Measurements from ENCODE around the gene NIPSNAP2. TPM values are rescaled to one million over a fixed set of nuclear protein-coding genes. Genes with fewer than 3 reads are reported as not detected.

NIPSNAP2 gene
- total RNA-seq, 1 donor from 2014 or later, result 43.0 TPM

DNA sequence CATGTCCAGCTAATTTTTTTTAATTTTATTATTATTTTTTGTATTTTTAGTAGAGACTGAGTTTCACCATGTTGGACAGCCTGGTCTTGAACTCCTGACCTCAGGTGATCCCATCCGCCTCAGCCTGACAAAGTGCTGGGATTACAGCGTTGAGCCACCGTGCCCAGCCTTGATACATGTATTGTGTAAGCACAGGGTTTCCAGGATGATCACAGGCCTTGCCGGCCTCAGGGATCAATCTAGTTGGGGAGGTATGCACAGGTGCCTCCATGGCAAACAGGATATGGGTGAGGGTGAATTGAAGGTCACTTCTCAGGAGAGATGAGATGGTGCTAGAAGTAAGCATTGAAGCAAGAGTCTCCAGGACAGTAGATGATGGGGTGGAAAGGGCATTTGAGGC is 7.2 kb upstream of the NIPSNAP2 start:
- Mint-ChIP-seq H3K27ac (ENCODE audit: unreplicated experiment) (no peak overlapping the region), H3K4me1 (ENCODE audit: low read depth) (peaks cover 11% of the 10 kb centered on the region), H3K9me3 (ENCODE audit: low read depth) (no peaks in the 10 kb centered on the region), H3K27me3 (ENCODE audit: low read depth) (no peaks in the 10 kb centered on the region), H3K4me3 (ENCODE audit: unreplicated experiment) (no peak overlapping the region), H3K36me3 (ENCODE audit: low read depth) (peaks cover 10% of the 10 kb centered on the region)
- no peak for DNase-seq (ENCODE audit: low spot score)
- TF ChIP-seq, protein P1, sequence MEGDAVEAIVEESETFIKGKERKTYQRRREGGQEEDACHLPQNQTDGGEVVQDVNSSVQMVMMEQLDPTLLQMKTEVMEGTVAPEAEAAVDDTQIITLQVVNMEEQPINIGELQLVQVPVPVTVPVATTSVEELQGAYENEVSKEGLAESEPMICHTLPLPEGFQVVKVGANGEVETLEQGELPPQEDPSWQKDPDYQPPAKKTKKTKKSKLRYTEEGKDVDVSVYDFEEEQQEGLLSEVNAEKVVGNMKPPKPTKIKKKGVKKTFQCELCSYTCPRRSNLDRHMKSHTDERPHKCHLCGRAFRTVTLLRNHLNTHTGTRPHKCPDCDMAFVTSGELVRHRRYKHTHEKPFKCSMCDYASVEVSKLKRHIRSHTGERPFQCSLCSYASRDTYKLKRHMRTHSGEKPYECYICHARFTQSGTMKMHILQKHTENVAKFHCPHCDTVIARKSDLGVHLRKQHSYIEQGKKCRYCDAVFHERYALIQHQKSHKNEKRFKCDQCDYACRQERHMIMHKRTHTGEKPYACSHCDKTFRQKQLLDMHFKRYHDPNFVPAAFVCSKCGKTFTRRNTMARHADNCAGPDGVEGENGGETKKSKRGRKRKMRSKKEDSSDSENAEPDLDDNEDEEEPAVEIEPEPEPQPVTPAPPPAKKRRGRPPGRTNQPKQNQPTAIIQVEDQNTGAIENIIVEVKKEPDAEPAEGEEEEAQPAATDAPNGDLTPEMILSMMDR (IDR thresholded peaks at IDR 0.05), result no peak

DNA sequence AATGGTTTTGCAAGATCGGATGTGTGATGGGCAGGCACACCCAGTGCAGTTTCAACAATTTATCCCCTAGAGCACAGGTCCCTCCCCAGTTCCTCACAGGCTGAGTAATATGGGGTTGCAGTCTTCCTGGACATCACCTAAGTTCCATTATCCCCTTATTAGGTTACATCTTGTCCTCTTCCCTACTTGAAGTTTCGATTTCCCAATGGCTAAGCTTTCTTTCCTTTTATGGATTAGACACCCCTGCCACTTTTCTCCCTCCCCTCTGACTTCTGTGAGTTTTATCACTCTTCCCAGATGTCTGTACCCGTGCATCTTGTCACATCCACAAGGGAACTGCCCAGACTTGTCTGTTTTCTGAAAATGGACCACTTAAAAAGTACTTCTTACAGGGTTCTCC is 2.4 kb upstream of the NIPSNAP2 start:
- peaks cover 2% of the 10 kb centered on the region for H3K36me3 Mint-ChIP-seq (ENCODE audit: low read depth)
- no peak overlapping the region for H3K4me3 Mint-ChIP-seq (ENCODE audit: unreplicated experiment)
- H3K9me3 Mint-ChIP-seq (ENCODE audit: low read depth), result no peaks in the 10 kb centered on the region
- no peak for DNase-seq (ENCODE audit: low spot score)
- H3K4me1 Mint-ChIP-seq (ENCODE audit: low read depth), result peaks cover 22% of the 10 kb centered on the region
- TF ChIP-seq, protein P1 (IDR thresholded peaks at IDR 0.05), result no peak
- H3K27me3 Mint-ChIP-seq (ENCODE audit: low read depth), result no peaks in the 10 kb centered on the region
- H3K27ac Mint-ChIP-seq (ENCODE audit: unreplicated experiment), result no peak overlapping the region

DNA sequence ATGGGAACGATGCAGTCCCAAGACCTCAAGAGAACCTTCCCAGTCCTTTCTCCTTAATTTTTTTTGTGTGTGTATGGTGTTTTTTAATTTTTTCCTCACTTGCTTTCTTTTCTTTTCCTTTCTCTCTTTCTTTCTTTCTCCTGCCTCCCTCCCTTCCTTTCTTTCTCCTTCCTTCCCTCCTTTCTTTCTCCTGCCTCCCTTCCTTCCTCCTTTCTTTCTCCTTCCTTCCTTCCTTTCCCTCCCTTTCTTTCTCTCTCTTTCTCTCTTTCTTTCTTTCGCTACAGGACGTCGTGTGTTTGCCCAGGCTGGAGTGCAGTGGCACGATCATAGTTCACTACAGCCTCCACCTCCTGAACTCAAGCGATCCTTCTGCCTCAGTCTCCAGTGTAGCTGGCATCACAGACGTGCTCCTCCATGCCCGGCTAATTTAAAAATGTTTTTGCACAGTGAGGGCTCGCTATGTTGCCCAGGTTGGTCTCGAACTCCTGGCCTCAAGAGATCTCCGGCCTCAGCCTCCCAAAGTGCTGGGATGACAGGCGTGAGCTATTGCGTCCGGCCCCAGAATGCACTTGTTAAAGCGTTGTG is 709 bp upstream of the NIPSNAP2 start:
- Mint-ChIP-seq H3K4me3 (ENCODE audit: unreplicated experiment) (peak overlapping the region; percentile 66), H3K27ac (ENCODE audit: unreplicated experiment) (peak overlapping the region; percentile 66), H3K4me1 (ENCODE audit: low read depth) (peaks cover 27% of the 10 kb centered on the region), H3K36me3 (ENCODE audit: low read depth) (peaks cover 4% of the 10 kb centered on the region), H3K9me3 (ENCODE audit: low read depth) (no peaks in the 10 kb centered on the region), H3K27me3 (ENCODE audit: low read depth) (no peaks in the 10 kb centered on the region)
- no peak for DNase-seq (ENCODE audit: low spot score)
- TF ChIP-seq, protein P1 (IDR thresholded peaks at IDR 0.05), result no peak

DNA sequence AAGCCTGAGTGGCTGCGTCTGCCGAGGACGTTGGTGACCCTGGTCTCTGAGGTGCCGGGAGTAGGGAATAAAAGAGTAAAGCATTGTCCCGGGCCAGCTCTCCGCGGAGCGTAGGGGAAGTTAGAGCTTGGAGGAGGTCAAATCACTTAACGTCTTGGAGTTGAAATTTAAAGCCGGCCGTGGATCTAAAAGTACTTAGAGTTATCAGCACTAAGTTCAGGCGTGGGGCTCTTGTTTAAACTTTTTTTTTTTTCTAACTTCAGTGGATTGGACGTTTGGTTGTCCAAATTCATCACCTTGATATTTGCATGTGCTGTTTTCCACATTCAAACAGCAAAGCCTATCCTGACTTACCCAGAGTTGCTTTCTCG is 700 bp downstream of the NIPSNAP2 start:
- H3K27me3 Mint-ChIP-seq (ENCODE audit: low read depth), result no peaks in the 10 kb centered on the region
- H3K27ac Mint-ChIP-seq (ENCODE audit: unreplicated experiment), result peak overlapping the region; percentile 94
- DNase-seq (ENCODE audit: low spot score), result no peak
- H3K4me1 Mint-ChIP-seq (ENCODE audit: low read depth), result peaks cover 27% of the 10 kb centered on the region
- H3K9me3 Mint-ChIP-seq (ENCODE audit: low read depth), result no peaks in the 10 kb centered on the region
- TF ChIP-seq, protein P1 (IDR thresholded peaks at IDR 0.05), result peak; percentile 19
- peak overlapping the region; percentile 92 for H3K4me3 Mint-ChIP-seq (ENCODE audit: unreplicated experiment)
- H3K36me3 Mint-ChIP-seq (ENCODE audit: low read depth), result peaks cover 9% of the 10 kb centered on the region

DNA sequence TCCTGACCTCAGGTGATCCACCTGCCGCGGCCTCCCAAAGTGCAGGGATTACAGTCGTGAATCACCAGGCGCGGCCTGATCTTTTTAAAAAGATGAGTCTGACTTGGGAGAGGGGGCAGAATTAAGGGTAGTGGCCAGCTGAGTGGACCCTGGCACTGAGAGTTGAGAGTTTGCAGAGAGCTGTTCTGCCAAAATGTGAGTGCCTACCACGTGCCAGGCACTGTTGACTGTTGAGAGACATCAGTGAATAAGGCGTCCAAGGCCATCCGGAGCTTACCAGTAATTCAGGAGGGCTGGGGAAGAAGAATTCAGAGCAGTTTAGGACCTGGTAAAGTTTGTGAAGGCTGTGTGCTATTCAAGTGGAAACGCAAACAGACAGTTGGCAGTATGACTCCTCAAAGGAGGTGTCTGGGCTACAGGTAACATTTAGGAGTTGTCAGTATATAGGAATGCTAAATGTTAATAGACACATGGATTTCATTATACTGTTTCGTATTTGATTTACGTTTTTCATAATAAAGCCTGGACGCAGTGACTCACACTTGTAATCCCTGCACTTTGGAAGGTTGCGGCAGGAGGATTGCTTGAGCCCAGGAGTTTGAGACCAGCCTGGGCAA is 1.5 kb downstream of the NIPSNAP2 start:
- Mint-ChIP-seq H3K4me3 (ENCODE audit: unreplicated experiment) (peak overlapping the region; percentile 92), H3K27ac (ENCODE audit: unreplicated experiment) (peak overlapping the region; percentile 43), H3K27me3 (ENCODE audit: low read depth) (no peaks in the 10 kb centered on the region), H3K4me1 (ENCODE audit: low read depth) (peaks cover 33% of the 10 kb centered on the region), H3K9me3 (ENCODE audit: low read depth) (no peaks in the 10 kb centered on the region), H3K36me3 (ENCODE audit: low read depth) (peaks cover 12% of the 10 kb centered on the region)
- TF ChIP-seq, protein P1 (IDR thresholded peaks at IDR 0.05), result no peak
- DNase-seq (ENCODE audit: low spot score), result no peak

Data from chondrocyte (in vitro differentiated cells).